ENCODE results near the gene TEX12.

DNA sequence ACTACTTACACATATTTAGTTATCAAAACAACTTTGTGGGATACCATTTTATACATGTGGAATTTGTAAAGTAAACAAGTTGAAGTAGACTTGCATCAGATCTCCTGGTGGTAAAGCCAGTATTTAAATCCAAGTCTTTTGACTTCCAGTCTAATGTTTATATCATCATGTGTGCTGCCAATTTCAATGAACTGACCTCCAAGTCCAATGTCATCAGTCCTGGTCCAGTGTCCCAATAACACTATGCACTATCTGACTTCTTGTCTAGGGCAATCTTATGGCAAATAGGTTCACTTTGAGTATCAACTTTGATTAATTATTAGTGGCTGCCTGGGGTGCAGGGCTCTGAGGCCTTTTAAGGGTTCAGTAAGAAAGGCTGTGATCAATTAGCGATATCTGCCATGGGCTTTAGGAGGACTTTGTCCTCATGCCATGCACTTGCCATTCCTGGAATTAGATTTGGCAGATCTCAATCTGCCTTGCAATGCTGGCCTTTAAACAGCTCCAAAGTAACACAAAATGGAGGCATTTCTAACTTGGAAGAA is 49.5 kb downstream of the TEX12 start:
- TF ChIP-seq CTCF (IDR thresholded peaks at IDR 0.05), result no peak
- TF ChIP-seq POLR2AphosphoS5 (IDR thresholded peaks at IDR 0.05), result no peak
